Measurements from ENCODE around the gene ADK.

DNA sequence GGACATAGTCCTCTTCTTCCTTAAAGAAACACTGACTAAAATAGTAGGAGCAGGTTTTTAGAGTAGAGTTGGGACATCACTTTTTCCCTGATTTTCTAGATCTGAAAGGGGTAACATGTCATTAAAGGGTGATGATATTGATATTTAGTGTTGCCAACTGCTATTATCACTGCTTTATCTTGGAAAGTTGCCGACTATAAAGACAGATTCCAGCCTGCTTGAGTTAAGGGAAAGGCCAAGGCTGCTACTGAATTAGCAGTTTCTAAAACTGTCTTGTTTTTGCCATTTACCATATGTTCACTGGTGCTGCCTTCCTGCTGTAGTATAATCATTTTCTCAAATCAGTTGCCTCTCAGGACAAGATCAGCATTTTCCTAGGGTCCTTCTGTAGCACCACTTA lies 30.1 kb upstream of the ADK start:
- TF ChIP-seq POLR2A (IDR thresholded peaks at IDR 0.05) = no peak
- TF ChIP-seq, protein P1, sequence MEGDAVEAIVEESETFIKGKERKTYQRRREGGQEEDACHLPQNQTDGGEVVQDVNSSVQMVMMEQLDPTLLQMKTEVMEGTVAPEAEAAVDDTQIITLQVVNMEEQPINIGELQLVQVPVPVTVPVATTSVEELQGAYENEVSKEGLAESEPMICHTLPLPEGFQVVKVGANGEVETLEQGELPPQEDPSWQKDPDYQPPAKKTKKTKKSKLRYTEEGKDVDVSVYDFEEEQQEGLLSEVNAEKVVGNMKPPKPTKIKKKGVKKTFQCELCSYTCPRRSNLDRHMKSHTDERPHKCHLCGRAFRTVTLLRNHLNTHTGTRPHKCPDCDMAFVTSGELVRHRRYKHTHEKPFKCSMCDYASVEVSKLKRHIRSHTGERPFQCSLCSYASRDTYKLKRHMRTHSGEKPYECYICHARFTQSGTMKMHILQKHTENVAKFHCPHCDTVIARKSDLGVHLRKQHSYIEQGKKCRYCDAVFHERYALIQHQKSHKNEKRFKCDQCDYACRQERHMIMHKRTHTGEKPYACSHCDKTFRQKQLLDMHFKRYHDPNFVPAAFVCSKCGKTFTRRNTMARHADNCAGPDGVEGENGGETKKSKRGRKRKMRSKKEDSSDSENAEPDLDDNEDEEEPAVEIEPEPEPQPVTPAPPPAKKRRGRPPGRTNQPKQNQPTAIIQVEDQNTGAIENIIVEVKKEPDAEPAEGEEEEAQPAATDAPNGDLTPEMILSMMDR (IDR thresholded peaks at IDR 0.05) = no peak

All from thyroid gland (tissue), 4 donors.